Gastrocnemius medialis (tissue), 4 donors: ENCODE results near the gene PAPOLA. TPM values are rescaled to one million over a fixed set of nuclear protein-coding genes. Genes with fewer than 3 reads are reported as not detected.

Source experiments
- ATAC-seq, 2 donors: fragments of 150-250 bp; one replicate each; pipeline ENCODE4 v1.9.1; 2016
- DNase-seq, 2 donors: peaks; one replicate each; pipeline ENCODE4 v3.0.0-alpha.2; 2019
- H3K27ac ChIP-seq, 4 donors: fragments of 200-600 bp; sonication (generic); 1 replicate in 1 of 4; 2 replicates in 3 of 4; pipeline ENCODE4 v1.5.1; 2016 to 2018; ENCODE audit warnings: mild to moderate bottlenecking in 2 of 4, moderate library complexity in 1 of 4
- H3K27me3 ChIP-seq, 3 donors: fragments of 200-600 bp; sonication (generic) in 2 of 3; 1 replicate in 1 of 3; 2 replicates in 2 of 3; pipeline versions ENCODE4 v1.5.1 to v1.6.0; 2016 to 2019; ENCODE audit warnings: mild to moderate bottlenecking in 1 of 3, moderate library complexity in 1 of 3
- H3K36me3 ChIP-seq, 2 donors: fragments of 200-600 bp; sonication (generic) in 1 of 2; one replicate each; pipeline ENCODE4 v1.5.1; 2017 to 2018
- H3K4me1 ChIP-seq, 2 donors: fragments of 200-600 bp; sonication (generic) in 1 of 2; one replicate each; pipeline ENCODE4 v1.5.1; 2016 to 2017; ENCODE audit warnings: mild to moderate bottlenecking in 2 of 2
- H3K4me3 ChIP-seq, 4 donors: fragments of 200-600 bp; sonication (generic) in 3 of 4; 1 replicate in 1 of 4; 2 replicates in 3 of 4; pipeline ENCODE4 v1.5.1; 2016 to 2019; ENCODE audit warnings: mild to moderate bottlenecking in 2 of 4
- H3K9me3 ChIP-seq, 3 donors: fragments of 200-600 bp; sonication (generic) in 2 of 3; 1 replicate in 1 of 3; 2 replicates in 2 of 3; pipeline ENCODE4 v1.5.1; 2016 to 2019
- CTCF ChIP-seq, 5 experiments: fragments of 450-650 bp in 3 of 5; fragments of 200-600 bp in 2 of 5; sonication (generic) in 2 of 5; IDR thresholded peaks in 4 of 5; conservative IDR thresholded peaks in 1 of 5; 1 replicate in 4 of 5; 2 replicates in 1 of 5; pipeline ENCODE4 v1.5.1; 2016 to 2019; ENCODE audit warnings: antibody characterized with exemption in 5 of 5, mild to moderate bottlenecking in 3 of 5, moderate library complexity in 3 of 5
- POLR2A ChIP-seq, 2 donors: fragments of 450-650 bp; IDR thresholded peaks; one replicate each; pipeline ENCODE4 v1.6.1; 2017; ENCODE audit warnings: antibody characterized with exemption in 2 of 2, mild to moderate bottlenecking in 2 of 2, moderate library complexity in 2 of 2
- in situ Hi-C, 4 donors: fragments of 200-750 bp; cut with MboI; loops; one replicate each; pipeline versions ENCODE4 v1.15.0 to v1.8.0; 2017; ENCODE audit warnings: low sequenced_read_pairs in 4 of 4
- intact Hi-C: fragments of 100-400 bp; cut with DNase I; formaldehyde crosslinking; loops from one replicate; pipeline ENCODE4 v1.15.1; 2023; ENCODE audit warnings: low total_unique reads
- total RNA-seq, 4 donors: library from RNA; depleted of rRNA; stranded (reverse); fragments of >200 nt; gene quantifications; one replicate each; pipeline versions ENCODE4 v1.1.0 to v1.2.3, GENCODE V29; 2016

Gene PAPOLA
- total RNA-seq, 4 donors from 2014 or later = 41.5 to 66.4 (median 50.7) TPM

- DNase-seq (no peak), ATAC-seq (no peak)
- no peak overlapping the region for H3K27ac ChIP-seq
- peaks cover 4 to 7% of the 10 kb centered on the region in 2 donors for H3K4me1 ChIP-seq
- TF ChIP-seq CTCF (IDR thresholded peaks at IDR 0.05 in 4 of 5, conservative IDR thresholded peaks at IDR 0.05 in 1 of 5) (no peak), POLR2A (IDR thresholded peaks at IDR 0.05) (no peak)
- H3K36me3 ChIP-seq = no peaks in the 10 kb centered on the region
- intact Hi-C loops (no loop called here), in situ Hi-C loops (no loop called here)
- H3K27me3 ChIP-seq = peaks cover 0 to 7% (median 0%) of the 10 kb centered on the region in 3 donors
- H3K4me3 ChIP-seq = no peak overlapping the region
- no peaks in the 10 kb centered on the region for H3K9me3 ChIP-seq
Observed at GRCh38 chr14:96497087-96497486, 5.1 kb upstream of the PAPOLA start.

- no peak for ATAC-seq
- Histone ChIP-seq H3K27ac (no peak overlapping the region), H3K36me3 (no peaks in the 10 kb centered on the region), H3K4me3 (no peak overlapping the region), H3K9me3 (no peaks in the 10 kb centered on the region), H3K4me1 (peaks cover 4 to 7% of the 10 kb centered on the region in 2 donors), H3K27me3 (peaks cover 0 to 7% (median 0%) of the 10 kb centered on the region in 3 donors)
- TF ChIP-seq POLR2A (IDR thresholded peaks at IDR 0.05) (no peak), CTCF (IDR thresholded peaks at IDR 0.05 in 4 of 5, conservative IDR thresholded peaks at IDR 0.05 in 1 of 5) (no peak)
- in situ Hi-C loops (no loop called here), intact Hi-C loops (no loop called here)
- no peak for DNase-seq
Observed at GRCh38 chr14:96497586-96497985, 4.6 kb upstream of the PAPOLA start.

GRCh38 chr14:96501217-96501739, 904 bp upstream of the PAPOLA start:
- DNase-seq (no peak), ATAC-seq (no peak)
- H3K27me3 ChIP-seq = no peaks in the 10 kb centered on the region
- no peaks in the 10 kb centered on the region for H3K9me3 ChIP-seq
- peak overlapping the region; percentile 91 to 99 (median 98) for H3K4me3 ChIP-seq
- H3K4me1 ChIP-seq = peaks cover 37% of the 10 kb centered on the region in 2 donors
- intact Hi-C loops (no loop called here), in situ Hi-C loops (no loop called here)
- H3K27ac ChIP-seq = peak overlapping the region; percentile 97 to 99 (median 98)
- TF ChIP-seq POLR2A (IDR thresholded peaks at IDR 0.05) (no peak), CTCF (IDR thresholded peaks at IDR 0.05 in 4 of 5, conservative IDR thresholded peaks at IDR 0.05 in 1 of 5) (no peak)
- no peaks in the 10 kb centered on the region for H3K36me3 ChIP-seq

GRCh38 chr14:96502621-96503305, 581 bp downstream of the PAPOLA start:
- peak; percentile 30 for DNase-seq
- Histone ChIP-seq H3K4me3 (peak overlapping the region; percentile 91 to 99 (median 98)), H3K27me3 (no peaks in the 10 kb centered on the region), H3K36me3 (no peaks in the 10 kb centered on the region), H3K9me3 (no peaks in the 10 kb centered on the region), H3K4me1 (peaks cover 44 to 47% of the 10 kb centered on the region in 2 donors), H3K27ac (peak overlapping the region; percentile 97 to 99 (median 98))
- intact Hi-C loops (loop anchor here (1.0 to 2.0 kb wide), 2 partner anchors 110 to 139 kb away; partner anchors contain the start of genes AK7, ATG2B and GSKIP), in situ Hi-C loops (no loop called here)
- ATAC-seq = peak; percentile 55 to 64
- TF ChIP-seq CTCF (IDR thresholded peaks at IDR 0.05 in 4 of 5, conservative IDR thresholded peaks at IDR 0.05 in 1 of 5) (no peak), POLR2A (IDR thresholded peaks at IDR 0.05) (no peak)
